HFFc6 (cell line): ENCODE results near the gene PPP1R17. TPM values are rescaled to one million over a fixed set of nuclear protein-coding genes. Genes with fewer than 3 reads are reported as not detected.

ENCODE experiments used
- DNase-seq: peaks from one replicate; pipeline ENCODE4 v3.0.0-alpha.2; 2018
- H3K27ac Mint-ChIP-seq: 2 replicates; pipeline ENCODE4 v1.8.0; 2020; ENCODE audit warnings: mild to moderate bottlenecking, mixed read lengths
- H3K27me3 Mint-ChIP-seq: 2 replicates; pipeline ENCODE4 v1.8.0; 2021; ENCODE audit warnings: mild to moderate bottlenecking, moderate library complexity, mixed read lengths; ENCODE audit not compliant: insufficient read depth
- H3K36me3 Mint-ChIP-seq: 2 replicates; pipeline ENCODE4 v1.8.0; 2021; ENCODE audit warnings: low read depth, mixed read lengths
- H3K4me1 Mint-ChIP-seq: 2 replicates; pipeline ENCODE4 v1.8.0; 2020; ENCODE audit warnings: low read depth, mixed read lengths
- H3K4me3 Mint-ChIP-seq: 2 replicates; pipeline ENCODE4 v1.8.0; 2020; ENCODE audit warnings: mild to moderate bottlenecking, moderate library complexity, mixed read lengths
- H3K9me3 Mint-ChIP-seq: 2 replicates; pipeline ENCODE4 v1.8.0; 2020; ENCODE audit warnings: mild to moderate bottlenecking, mixed read lengths
- total RNA-seq, 6 experiments: library from RNA; stranded (reverse); fragmentation: NEBNext Ultra II Directional; extraction: Animal tissue kit (Norgen Biotek cat#: 25700); gene quantifications; 2 replicates in 1 of 6; 3 replicates in 5 of 6; pipeline ENCODE4 v1.2.3, GENCODE V29; 2021
- TF ChIP-seq, protein P1 (sequence below): fragments of 200-600 bp; sonication (generic); IDR thresholded peaks from 2 replicates; pipeline ENCODE4 v1.5.0; 2021; ENCODE audit warnings: antibody characterized with exemption, mild to moderate bottlenecking

Gene PPP1R17
- total RNA-seq, 6 experiments from 2014 or later: not detected

DNA sequence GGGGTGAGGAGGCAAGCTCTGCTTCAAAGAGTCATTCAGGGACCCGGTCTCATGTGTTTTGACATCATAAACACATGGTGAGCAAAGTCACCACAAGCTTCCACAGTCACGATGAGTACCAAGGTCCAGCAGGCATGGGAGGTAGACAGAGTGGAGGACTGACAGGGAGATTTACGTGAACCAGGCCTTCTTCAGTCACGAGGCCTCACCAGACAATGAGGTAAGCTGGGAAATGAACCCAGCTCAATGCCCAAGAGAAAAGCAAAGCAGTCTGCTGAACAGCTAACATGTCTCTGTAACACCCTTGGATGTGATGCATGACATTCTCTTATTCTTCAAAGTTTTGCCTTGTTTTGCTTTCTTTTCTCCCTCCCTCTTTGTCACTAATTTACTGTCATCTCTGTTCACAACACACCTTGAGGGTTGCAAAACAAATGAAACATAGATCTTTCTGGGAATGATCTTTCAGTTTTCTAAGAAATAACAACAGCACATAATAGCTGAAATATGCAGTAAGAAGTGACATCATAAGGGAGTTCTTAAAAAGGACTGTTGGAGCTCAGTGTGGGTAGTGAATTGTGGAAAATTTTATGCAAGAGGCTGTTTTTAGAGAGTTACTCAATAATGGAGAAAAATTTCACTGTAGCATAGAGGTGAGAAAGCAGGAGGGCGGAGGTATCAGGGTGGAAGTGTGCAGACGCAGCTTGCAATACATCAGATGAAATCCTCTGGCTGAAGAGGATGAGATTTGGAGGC lies 9.0 kb downstream of the PPP1R17 start:
- TF ChIP-seq, protein P1, sequence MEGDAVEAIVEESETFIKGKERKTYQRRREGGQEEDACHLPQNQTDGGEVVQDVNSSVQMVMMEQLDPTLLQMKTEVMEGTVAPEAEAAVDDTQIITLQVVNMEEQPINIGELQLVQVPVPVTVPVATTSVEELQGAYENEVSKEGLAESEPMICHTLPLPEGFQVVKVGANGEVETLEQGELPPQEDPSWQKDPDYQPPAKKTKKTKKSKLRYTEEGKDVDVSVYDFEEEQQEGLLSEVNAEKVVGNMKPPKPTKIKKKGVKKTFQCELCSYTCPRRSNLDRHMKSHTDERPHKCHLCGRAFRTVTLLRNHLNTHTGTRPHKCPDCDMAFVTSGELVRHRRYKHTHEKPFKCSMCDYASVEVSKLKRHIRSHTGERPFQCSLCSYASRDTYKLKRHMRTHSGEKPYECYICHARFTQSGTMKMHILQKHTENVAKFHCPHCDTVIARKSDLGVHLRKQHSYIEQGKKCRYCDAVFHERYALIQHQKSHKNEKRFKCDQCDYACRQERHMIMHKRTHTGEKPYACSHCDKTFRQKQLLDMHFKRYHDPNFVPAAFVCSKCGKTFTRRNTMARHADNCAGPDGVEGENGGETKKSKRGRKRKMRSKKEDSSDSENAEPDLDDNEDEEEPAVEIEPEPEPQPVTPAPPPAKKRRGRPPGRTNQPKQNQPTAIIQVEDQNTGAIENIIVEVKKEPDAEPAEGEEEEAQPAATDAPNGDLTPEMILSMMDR: no peak
- no peaks in the 10 kb centered on the region for H3K4me1 Mint-ChIP-seq
- H3K27me3 Mint-ChIP-seq: no peaks in the 10 kb centered on the region
- no peak overlapping the region for H3K27ac Mint-ChIP-seq
- DNase-seq: no peak
- H3K9me3 Mint-ChIP-seq: peaks cover 27% of the 10 kb centered on the region
- H3K4me3 Mint-ChIP-seq: no peak overlapping the region
- H3K36me3 Mint-ChIP-seq: no peaks in the 10 kb centered on the region

- H3K27ac Mint-ChIP-seq: no peak overlapping the region
- TF ChIP-seq, protein P1: no peak
- H3K27me3 Mint-ChIP-seq: no peaks in the 10 kb centered on the region; the same call in 1 of the 2 replicates
- no peak for DNase-seq
- no peaks in the 10 kb centered on the region for H3K36me3 Mint-ChIP-seq
- peaks cover 21% of the 10 kb centered on the region for H3K9me3 Mint-ChIP-seq
- no peaks in the 10 kb centered on the region for H3K4me1 Mint-ChIP-seq
- H3K4me3 Mint-ChIP-seq: no peak overlapping the region
Observed at GRCh38 chr7:31699050-31699449, 12.0 kb downstream of the PPP1R17 start.

- H3K36me3 Mint-ChIP-seq: no peaks in the 10 kb centered on the region
- no peak for DNase-seq
- TF ChIP-seq, protein P1: no peak
- H3K27ac Mint-ChIP-seq: no peak overlapping the region
- no peaks in the 10 kb centered on the region; the same call in 1 of the 2 replicates for H3K27me3 Mint-ChIP-seq
- H3K4me3 Mint-ChIP-seq: no peak overlapping the region
- H3K4me1 Mint-ChIP-seq: no peaks in the 10 kb centered on the region
- peaks cover 32% of the 10 kb centered on the region for H3K9me3 Mint-ChIP-seq
Observed at GRCh38 chr7:31702354-31702753, 15.3 kb downstream of the PPP1R17 start.

- Mint-ChIP-seq H3K4me3 (no peak overlapping the region), H3K4me1 (no peaks in the 10 kb centered on the region), H3K27ac (no peak overlapping the region), H3K36me3 (no peaks in the 10 kb centered on the region), H3K27me3 (no peaks in the 10 kb centered on the region; the same call in 1 of the 2 replicates), H3K9me3 (peaks cover 23% of the 10 kb centered on the region)
- TF ChIP-seq, protein P1: no peak
- no peak for DNase-seq
Observed at GRCh38 chr7:31705377-31705776, 18.4 kb downstream of the PPP1R17 start.

DNA sequence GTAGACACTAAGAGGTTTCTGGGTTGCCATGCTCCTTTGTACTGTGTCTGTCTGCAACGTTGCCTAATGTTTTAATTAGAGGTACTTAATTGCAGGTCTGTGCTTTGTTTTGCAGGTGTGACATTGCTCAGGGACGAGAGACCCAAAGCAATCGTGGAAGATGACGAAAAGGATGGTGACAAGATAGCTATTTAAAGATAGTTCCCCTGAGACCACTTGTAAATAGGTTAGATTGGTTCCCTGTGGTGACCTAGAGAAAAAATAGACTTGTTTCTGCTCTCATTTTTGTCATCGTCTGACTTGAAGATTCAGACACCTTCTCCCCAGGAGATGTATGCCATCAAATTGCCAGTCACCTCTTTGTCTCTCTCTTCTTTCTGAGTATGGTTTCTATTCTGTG lies 20.1 kb downstream of the PPP1R17 start:
- TF ChIP-seq, protein P1: no peak
- H3K36me3 Mint-ChIP-seq: no peaks in the 10 kb centered on the region
- no peak overlapping the region for H3K4me3 Mint-ChIP-seq
- no peaks in the 10 kb centered on the region for H3K4me1 Mint-ChIP-seq
- no peak for DNase-seq
- no peaks in the 10 kb centered on the region; the same call in 1 of the 2 replicates for H3K27me3 Mint-ChIP-seq
- H3K9me3 Mint-ChIP-seq: peaks cover 24% of the 10 kb centered on the region
- H3K27ac Mint-ChIP-seq: no peak overlapping the region
